ENCODE data around the gene BTBD3.

The BTBD3 gene

DNA sequence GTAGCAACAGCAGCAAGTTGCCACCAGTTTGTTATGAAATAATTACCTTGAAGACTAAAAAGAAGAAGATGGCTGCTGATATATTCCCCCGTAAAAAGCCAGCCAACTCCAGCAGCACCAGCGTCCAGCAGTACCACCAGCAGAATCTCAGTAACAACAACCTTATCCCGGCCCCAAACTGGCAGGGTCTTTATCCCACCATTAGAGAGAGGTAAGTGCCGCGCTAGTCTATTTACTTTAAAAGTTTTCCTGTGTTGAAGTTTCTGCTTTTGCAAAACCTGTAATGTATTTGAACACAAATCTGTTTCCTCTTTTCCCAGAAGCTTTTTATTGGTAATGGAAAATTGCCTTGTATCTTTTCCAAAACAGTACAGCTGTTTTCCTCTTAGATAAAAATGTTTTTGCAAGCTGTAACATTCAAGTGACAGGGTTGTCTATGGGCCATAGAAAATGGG is 725 bp downstream of the BTBD3 start:
- DNase-seq: no peak

DNA sequence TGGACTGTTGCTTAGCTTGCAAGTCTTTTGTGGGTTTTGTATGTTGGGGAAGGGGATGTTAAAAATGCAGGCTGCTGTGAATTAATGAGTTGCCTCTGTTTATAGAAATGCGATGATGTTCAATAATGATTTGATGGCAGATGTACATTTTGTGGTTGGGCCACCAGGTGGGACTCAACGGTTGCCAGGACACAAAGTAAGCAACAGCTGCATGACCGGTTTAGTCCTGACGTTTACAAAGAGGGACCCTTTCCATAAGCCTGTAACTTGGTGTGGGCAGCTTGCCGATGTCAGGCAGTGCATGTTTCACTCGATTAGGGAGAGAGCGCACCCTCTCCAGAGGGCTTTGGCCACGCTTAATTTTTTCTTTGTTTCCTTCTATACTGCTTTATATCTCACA is 1.3 kb downstream of the BTBD3 start:
- no peak for DNase-seq

DNA sequence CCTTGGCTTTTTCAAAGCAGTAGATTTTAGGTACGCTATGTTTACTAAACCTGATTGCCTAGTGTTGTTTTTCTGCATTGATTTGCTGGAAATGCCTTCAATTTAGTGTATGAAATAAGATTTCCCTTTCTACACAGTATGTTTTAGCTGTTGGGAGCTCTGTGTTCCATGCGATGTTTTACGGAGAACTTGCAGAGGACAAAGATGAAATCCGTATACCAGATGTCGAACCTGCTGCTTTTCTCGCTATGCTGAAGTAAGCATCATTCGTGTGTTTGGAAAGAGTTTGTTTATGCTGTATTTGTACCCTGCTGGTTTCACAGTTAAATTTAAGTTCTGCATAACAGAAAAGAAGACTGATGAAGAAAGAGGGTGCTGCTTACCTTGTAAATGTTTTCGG is 1.9 kb downstream of the BTBD3 start:
- no peak for DNase-seq

DNA sequence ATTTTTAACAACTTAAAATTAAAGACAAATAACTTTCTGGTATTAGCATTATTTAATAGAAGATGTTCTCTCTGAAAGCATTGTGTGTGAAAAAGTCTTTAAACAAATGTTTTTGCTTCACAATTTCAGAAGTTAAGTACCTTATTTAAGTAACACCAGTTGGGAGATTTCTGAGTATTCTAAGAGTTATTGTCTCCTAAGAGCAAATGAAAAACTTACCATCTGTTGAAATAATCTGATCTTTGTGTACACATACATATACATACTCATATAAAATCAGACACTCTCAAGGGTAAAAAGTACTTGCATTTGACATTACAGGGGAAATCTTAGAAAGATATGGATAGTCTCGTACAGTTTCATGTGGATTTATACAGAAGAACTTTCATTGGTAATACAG is 2.4 kb downstream of the BTBD3 start:
- DNase-seq: no peak

DNA sequence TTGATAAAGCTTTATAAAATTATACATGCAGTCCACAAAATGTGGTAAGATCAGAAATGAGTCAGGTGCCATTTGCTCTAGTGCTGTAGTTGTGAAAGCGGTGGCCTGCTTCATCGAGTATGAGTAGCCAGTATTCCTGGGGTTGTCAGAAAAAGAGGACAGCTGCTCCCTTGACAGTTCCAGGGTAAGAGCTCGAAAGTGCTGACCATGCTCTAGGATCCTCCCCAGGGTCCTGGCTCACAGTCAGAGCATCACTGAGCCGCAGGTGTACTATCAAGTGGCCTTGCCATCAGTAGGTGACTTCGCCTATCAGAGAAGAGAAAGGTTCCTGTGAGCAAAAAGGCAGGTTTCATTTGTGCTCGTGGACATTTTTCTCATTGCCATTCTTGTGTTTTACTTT is 3.6 kb downstream of the BTBD3 start:
- DNase-seq: no peak

DNA sequence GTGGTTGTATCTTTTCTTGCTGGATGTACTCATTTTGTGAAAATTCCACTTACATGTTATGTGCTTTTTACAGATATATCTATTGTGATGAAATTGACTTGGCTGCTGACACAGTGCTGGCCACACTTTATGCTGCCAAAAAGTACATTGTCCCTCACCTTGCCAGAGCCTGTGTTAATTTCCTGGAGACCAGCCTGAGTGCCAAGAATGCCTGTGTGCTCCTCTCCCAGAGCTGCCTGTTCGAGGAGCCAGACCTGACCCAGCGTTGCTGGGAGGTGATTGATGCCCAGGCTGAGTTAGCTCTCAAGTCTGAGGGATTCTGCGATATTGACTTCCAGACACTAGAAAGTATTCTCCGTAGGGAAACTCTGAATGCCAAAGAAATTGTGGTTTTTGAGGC is 4.9 kb downstream of the BTBD3 start:
- no peak for DNase-seq

DNA sequence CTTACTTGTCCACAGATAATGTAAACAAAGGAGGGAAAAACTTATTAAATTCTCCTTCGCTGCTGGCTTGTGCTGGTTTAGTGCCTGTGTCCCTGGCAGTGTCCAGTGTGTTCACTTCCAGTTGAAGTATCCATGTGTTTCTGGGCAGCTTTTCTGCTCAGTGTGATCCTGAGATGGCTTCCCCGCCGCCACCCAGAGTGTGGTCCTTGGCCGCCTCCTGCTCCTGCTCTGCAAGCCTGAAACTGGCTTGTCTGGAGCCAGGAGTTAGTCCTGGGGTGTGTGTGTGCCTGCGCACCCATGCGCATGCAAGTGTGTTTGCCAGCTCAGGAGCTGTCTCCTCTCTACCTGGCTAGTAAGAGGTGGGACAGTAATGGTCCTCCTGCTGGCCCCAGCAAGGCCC is 7.2 kb downstream of the BTBD3 start:
- DNase-seq: no peak

DNA sequence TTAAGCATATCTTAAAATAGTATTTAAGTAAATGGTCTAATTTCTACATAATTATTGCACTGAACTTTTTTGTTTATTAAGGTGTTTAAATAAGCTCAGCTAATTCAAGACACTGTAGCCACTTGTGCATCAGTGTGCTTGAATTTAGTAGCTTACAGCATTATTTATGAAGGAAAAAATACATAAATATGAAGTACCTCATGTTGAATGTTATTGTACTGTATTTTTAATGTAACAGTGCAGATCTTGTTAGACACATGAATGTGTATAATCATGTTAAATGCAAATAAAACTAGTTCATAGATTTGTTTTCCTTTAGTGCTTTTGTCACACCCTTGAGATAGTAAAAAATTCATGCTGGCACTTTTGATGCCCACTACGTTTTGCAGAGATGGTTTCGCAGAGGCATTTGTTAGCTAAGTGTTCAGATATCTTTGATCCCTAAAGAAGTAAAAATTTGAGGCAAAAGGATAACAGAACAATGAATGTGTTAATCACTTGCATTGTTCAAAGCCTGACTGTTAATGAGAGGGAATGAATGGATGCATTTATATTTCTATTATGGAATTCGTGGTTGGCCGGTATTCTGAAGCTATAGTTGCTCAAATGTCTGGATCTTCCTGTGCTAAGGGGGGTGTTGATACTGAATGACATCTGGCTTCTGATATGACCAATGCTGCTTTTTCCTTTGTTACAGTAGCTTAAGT is 8.8 kb downstream of the BTBD3 start:
- DNase-seq: no peak

DNA sequence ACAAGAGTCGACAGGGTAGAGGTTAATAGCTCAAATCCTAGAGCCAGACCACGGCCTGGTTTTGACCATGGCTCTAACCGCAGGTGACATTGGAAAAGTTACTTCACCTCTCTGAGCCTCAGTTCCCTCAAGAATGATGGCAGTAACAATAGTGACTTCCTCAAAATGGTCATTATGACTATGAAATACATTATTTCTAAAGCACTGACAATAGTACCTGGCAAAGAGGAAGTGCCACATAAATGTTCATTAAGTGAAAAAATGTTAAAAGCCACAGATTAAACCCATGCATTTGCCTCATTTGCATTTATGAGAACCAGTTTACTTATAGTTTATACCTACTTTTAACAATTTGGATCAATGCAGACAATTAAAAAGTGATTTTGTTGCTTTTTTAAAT is 12.3 kb downstream of the BTBD3 start:
- DNase-seq: no peak

DNA sequence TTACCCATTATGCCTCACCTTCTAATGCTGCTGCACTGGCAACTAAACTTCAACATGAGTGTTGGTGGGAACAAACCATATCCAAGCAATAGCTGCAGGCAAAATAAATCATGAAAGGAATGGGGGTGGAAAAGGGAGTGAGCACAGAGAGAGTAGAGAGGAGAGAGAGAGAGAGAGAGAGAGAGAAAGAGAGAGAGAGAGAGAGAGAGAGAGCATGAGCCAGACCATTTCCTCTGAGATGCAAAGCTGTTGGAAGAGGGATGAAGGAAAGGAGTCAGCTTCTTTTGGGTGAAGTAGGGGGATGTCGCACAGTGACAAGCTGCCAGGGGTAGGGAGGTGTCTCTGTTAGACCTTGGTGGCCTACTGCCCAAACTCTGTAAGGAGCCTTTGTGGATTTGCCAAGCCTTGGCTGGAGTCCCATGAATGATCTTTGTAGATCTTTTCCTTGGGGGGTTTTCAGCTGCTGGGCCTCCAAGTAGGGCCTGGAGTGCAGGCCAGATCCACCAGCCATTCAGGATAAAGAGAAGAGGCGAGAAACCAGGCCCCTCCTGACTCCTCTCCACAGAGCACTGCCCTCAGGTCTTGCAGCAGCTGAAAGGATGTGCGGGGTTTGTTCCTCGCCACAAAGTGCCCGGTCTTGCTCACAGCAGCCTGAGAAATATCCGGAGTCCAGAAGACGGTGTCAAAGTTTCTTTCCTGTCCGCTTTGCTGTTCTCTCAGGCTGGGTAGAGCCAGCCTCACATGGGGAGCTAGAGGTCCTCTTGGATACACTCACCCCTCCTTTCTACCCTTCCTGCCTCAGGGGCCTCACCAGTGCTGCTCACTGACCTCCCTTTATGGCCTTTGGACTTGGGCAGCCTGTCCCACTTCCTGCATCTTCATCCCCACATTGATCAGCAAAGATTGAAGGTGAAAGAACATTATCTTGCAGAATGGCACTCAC is 17.8 kb downstream of the BTBD3 start:
- no peak for DNase-seq

DNA sequence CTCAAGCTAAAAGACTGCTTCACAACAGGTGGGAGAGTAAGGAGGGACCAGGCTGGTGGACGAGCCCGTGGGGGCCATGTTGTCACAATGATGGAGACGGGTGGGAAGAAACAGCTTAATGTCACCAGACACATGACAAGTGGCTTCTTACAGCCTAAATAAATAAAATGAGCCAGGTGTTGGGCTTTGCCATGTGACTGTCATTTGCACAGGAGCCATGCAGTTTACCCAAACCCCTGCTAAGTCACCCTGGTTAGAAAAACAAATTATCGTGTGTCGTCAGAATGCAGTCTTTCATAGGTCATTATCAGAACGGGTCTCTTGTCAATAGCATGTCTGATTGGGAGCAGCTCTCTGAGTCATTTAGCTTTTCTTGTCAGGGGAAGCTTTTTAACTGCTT is 18.5 kb downstream of the BTBD3 start:
- no peak for DNase-seq

DNA sequence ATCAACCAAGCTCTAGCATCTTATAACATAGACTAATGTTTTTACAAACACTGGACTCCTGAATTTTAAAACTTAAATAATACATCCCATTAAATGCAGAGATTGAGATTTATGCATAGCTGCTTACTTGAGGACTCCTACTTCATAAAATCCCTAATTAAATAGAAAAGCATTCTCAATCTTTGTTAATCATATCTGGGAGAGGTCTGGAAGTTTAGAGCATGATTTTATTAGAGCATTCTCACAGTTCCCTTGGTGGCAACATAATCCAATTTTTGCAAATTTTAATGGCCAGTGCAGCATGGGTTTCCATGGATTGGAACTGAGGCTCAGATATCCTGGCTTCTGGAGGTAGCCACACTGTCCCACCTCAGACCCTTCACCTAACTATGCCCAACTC is 19.5 kb downstream of the BTBD3 start:
- no peak for DNase-seq

DNA sequence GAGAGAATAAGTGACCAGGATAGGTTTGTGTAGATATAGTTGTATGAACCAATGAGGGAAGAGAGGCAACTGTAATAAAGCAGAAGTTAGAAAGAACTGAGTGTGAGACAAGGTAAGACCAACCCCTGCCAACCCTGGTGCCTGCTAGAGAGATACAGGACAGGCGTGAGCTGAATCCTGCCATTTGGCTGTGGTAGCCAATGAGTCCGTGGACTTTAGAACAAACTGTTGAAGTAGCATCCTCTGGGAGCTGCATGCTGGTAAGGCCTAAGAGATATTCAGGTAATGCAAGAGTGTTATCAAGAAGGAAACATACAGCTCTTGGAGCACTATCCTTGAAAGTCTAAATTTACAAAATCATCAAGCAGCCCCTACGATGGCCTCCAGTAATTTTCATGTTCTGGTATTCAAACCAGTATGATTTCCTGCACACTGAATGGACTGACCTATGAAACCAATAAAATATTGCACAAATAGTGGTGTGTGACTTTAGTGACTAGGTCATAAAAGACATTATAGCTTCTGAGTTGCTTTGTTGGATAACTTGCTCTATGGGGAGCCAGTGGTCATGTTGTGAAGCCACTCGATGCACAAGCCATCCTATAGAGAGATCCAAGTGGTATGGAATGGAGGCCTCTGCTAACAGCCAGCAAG is 24.0 kb downstream of the BTBD3 start:
- no peak for DNase-seq

DNA sequence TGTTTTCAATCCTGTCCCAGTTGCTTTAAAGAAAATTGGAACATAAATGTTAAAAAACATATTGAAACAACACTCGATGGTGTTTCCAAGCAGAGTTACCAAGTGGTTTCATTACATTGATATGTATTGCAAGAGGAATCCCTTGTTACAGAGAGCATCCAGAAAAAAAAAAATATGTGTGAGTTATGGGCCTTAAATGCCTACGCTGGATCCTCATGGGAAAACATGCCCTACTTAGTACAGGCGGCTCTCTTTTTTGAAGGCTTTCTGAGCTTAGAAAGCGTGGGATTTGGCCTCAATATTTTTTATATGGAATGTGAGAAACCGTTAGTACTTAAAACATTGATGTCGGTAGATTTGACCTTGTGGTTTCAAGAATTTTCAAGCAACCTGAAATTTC is 26.1 kb downstream of the BTBD3 start:
- DNase-seq: no peak

DNA sequence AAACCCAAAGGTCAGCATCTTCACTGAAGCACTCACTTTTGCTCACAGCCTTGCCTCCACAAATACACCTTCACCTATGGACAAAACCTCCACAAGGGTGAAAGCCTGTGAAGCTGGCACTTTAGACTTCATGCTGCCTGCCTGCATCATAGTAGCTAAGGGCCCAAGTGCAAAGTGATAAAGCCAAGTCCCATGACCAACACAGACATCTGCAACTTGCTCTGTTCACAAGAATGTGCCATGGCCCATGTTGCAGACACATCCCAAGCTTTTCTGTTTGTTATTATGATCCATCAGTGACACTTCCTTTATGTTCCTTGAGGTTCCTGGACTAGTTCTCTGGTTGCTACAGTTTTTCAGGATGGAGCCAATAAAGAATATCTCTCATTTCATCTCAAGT is 31.1 kb downstream of the BTBD3 start:
- DNase-seq: no peak

DNA sequence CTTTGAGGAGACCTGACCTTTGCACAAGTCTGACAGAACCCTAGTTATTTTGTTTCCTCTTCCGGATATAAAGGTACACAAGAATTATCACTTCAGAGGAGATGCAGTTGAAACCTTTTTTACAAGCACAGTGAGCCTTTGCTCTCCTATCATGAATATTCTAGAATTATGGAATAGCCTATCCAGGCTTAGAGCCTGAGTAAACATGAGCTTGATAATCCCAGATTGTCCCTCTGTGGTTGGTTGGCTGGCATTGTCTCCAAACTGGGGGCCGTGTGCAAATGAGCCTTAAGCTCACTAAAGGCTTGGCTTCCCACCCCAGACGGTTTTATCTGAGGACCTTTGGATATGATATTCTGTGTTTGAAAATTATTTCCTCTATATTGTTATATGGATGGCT is 32.0 kb downstream of the BTBD3 start:
- no peak for DNase-seq

DNA sequence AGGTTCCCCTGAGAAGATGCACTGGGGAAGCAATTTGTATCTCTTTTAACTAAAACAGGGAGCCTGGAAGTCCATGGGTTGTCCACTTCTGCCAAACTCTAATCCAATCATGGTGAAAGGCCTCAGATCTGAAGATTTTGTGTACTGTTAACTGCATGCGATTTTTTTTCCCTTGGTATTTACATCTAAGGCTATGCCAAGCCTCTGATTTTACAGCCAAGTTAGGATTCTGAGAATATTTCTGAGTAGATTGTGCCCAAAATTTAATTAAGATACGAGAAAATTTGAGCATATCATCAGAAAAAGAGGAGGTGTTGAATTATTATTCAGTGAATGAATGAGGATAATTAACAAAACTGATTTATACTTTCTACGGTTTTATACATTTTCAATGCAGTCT is 34.0 kb downstream of the BTBD3 start:
- no peak for DNase-seq

DNA sequence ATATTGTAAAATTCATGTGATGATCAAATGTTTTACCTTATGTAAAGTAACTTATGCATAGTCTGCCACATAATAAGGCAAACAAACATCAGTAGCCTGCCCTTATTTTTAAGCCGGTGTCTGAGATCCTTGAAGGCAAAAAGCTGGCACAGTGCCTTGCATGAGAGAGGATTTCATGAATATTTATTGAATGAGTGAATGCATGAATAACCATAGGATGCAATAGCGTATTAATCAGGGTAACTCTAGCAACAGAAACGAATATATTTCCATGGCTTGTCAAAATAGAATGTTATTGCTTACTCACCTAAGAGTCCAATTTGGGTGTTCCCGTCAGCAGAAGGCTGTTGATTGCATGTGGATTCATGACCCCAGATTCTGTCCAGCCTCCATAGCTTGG is 34.9 kb downstream of the BTBD3 start:
- no peak for DNase-seq

DNA sequence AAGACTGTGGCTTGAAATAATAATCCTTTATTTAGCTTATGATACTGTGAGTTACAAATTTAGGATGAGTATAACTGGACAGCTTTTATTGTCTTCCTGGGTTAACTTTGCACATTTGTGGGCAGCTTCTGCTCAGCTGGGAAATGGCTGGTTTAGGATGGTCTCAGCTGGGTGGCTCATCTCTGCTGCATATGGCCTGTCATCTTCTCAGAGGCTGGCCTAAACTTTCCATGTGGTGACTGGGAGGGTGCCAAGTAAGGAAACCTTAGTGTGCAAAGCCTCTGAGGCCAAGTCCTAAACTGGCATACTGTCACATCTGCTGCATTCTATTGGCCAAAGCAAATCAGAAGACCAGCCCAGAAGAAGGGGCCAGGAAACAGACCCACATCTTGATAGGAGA is 40.2 kb downstream of the BTBD3 start:
- no peak for DNase-seq

DNA sequence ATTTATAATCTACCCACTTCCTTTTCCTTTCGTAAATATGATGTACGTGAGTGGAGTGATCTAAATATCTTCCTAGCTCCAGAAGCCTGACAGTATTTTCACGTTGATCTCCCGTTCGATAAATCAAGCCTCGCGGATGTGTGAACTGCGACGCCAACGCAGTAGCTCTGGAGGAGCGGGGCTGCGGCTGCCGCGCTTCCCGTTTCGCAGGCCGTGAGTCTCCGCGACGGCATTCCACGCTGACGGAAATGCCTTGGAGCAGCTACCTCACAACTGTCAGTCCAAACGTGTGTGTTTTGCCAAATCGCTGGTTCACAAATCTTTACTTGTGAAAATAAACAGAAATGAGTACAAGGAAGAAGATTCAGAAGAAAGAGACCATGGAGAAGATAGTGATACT is 41.2 kb downstream of the BTBD3 start:
- DNase-seq: no peak

DNA sequence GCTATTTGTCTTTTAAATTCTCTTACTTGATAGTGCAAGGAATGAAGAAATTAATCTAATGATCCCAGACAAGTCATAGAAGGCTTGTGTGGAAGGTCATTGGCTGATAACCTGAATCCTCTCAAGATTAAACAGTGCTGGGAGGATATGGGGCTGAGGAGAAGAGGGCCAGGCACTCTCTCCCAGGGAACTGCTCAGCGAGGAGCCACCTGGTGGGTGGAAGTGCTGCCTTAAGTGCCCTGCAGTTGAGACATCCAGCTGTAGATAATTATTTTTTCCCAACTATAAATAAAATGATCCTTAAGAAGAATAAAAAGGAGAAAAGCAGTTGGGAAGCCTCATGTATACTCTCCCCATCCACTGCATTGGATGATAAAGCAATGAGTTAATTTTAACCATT is 47.9 kb downstream of the BTBD3 start:
- no peak for DNase-seq

DNA sequence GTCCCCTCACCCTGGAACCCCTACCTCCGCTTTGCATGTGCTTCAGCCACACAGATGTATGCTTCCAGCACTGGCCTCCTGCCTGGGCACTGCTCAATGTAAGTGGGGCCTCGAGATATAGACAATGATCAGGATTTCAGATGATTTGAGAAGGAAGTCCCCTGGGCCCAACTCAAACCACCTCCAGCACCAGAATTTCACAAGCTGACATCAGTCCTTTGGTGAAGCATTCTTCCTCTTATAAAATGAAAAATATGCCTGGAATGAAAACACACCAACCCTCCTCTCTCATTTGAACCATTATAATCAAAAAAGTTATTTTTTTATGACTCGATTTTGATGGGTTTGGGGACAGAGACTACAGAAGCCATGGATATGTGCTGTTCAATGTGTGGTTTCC is 48.5 kb downstream of the BTBD3 start:
- DNase-seq: no peak

DNA sequence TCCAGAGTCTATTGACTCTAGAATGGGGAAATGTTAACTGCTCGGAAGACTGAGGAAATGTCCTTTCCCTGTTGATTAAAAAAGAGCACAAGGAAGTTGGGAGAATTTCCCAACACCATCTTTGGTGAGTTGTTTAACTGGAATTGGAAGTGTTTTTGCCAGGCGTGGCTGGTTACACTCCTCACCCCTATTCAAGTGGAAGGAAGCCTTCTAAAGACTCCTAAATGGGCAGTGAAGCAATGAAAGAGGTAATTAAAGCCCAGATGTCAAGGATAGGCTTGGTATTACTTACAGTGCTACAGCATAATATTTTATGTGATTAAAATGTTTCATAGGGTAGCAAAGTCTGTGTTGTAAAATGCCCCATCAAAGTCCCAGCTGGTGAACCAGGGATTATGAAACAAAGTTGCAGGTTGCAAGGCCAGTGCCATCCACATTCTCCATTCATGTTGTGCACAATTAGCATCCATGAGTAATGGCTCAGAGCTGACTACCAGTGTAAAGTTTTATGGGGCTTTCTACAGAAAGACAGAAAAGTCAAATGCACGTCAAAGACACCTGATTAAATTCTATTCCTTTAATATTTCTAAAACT is 52.6 kb downstream of the BTBD3 start:
- DNase-seq: no peak

DNA sequence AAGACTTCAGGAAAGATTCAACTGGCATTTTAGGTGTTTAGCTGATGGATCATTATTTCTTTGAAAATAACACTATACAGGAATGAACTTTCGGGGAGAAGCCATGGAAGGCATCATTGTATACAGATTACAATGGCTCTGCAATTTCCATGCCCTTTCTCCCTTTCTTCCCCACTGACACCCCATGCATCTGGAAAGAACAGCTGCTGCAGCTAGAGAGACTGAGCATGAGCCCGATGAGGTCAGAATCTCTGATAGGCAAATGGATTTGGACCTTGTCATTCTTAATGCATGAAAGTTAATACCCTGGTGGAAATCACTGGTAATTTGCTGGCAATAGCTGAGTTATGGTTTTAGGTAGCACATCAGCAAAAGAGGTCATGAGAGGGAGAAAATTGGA is 54.8 kb downstream of the BTBD3 start:
- no peak for DNase-seq

Data from stimulated activated CD8-positive, alpha-beta memory T cell treated with anti-CD3 and anti-CD28 coated beads, Interleukin-4, amount 100 ng/mL, for 48 hours (primary cell).